IMR-90 (cell line): ENCODE data around the gene BCL2L1. TPM values are rescaled to one million over a fixed set of nuclear protein-coding genes. Genes with fewer than 3 reads are reported as not detected.
A peak's percentile ranks its signal among the peaks of the same experiment; 100 is the strongest.

Source experiments
- ATAC-seq: fragments of 200-7000 bp; cut with Tn5 transposase; 2 replicates; pipeline ENCODE4 v1.9.1; 2020; ENCODE audit warnings: low read depth, mild to moderate bottlenecking, moderate library complexity
- BruUV-seq: library from RNA; stranded (reverse); fragments of 400-500 nt; replicated peaks from 2 replicates; lab custom pipeline; 2021; lab: Mats Ljungman, UMichigan
- CTCF ChIA-PET: fragments of 300-600 bp; formaldehyde crosslinking; extraction: SDS; loops from one replicate; lab custom pipeline; 2021; ENCODE audit warnings: antibody characterized with exemption; lab: Yijun Ruan, JAX
- POLR2A ChIA-PET: fragments of 300-600 bp; sonication (Branson Sonifier 250); formaldehyde crosslinking; loops from one replicate; lab custom pipeline; 2022; ENCODE audit warnings: antibody characterized with exemption; ENCODE audit not compliant: unreplicated experiment; lab: Charles Lee
- DNase-seq: peaks from one replicate; pipeline ENCODE4 v3.0.0; 2013
- H2AFZ ChIP-seq: replicated peaks from 2 replicates; pipeline ENCODE3; 2013; ENCODE audit warnings: low read length, mild to moderate bottlenecking; ENCODE audit not compliant: poor library complexity
- H2AK5ac ChIP-seq: 2 replicates; pipeline ENCODE4 v1.6.1; 2013; ENCODE audit warnings: low read depth, low read length, inconsistent platforms
- H2AK9ac ChIP-seq: replicated peaks from 2 replicates; pipeline ENCODE3; 2013; ENCODE audit warnings: mild to moderate bottlenecking, low read depth, low read length, moderate library complexity; ENCODE audit not compliant: poor library complexity
- H2BK120ac ChIP-seq: 2 replicates; pipeline ENCODE4 v1.6.1; 2013; ENCODE audit warnings: low read depth, low read length, inconsistent platforms
- H2BK15ac ChIP-seq: 3 replicates; pipeline ENCODE4 v1.6.1; 2013; ENCODE audit warnings: low read depth, low read length, inconsistent platforms
- H2BK20ac ChIP-seq: 2 replicates; pipeline ENCODE4 v1.6.1; 2013; ENCODE audit warnings: low read depth, mild to moderate bottlenecking, inconsistent platforms, low read length, moderate library complexity
- H2BK5ac ChIP-seq: 2 replicates; pipeline ENCODE4 v1.6.1; 2013; ENCODE audit warnings: mild to moderate bottlenecking, low read depth, low read length, inconsistent platforms; ENCODE audit not compliant: poor library complexity, severe bottlenecking
- H3K14ac ChIP-seq: replicated peaks from 2 replicates; pipeline ENCODE4 v1.6.1; 2013; ENCODE audit warnings: low read depth, low read length, inconsistent platforms
- H3K18ac ChIP-seq: 2 replicates; pipeline ENCODE4 v1.6.1; 2013; ENCODE audit warnings: low read depth, low read length, control low read depth
- H3K23ac ChIP-seq: 2 replicates; pipeline ENCODE4 v1.6.1; 2013; ENCODE audit warnings: low read depth, low read length, inconsistent platforms
- H3K27ac ChIP-seq: 2 replicates; pipeline ENCODE4 v1.5.1; 2013; ENCODE audit warnings: mild to moderate bottlenecking, control low read depth, low read length; ENCODE audit not compliant: insufficient read depth
- H3K27me3 ChIP-seq: 2 replicates; pipeline ENCODE4 v1.6.1; 2013; ENCODE audit warnings: low read length; ENCODE audit not compliant: control insufficient read depth, insufficient read depth
- H3K36me3 ChIP-seq: 2 replicates; pipeline ENCODE4 v1.6.1; 2013; ENCODE audit warnings: low read length, mixed read lengths; ENCODE audit not compliant: control insufficient read depth, insufficient read depth
- H3K4ac ChIP-seq: 2 replicates; pipeline ENCODE4 v1.6.1; 2013; ENCODE audit warnings: low read depth, low read length, inconsistent platforms
- H3K4me1 ChIP-seq: 2 replicates; pipeline ENCODE4 v1.6.1; 2013; ENCODE audit warnings: low read length, mixed read lengths; ENCODE audit not compliant: control insufficient read depth, insufficient read depth
- H3K4me2 ChIP-seq: 2 replicates; pipeline ENCODE4 v1.6.1; 2013; ENCODE audit warnings: low read depth, mild to moderate bottlenecking, control low read depth, low read length, moderate library complexity
- H3K4me3 ChIP-seq: 2 replicates; pipeline ENCODE4 v1.5.1; 2013; ENCODE audit warnings: low read depth, mild to moderate bottlenecking, control low read depth, low read length, moderate library complexity; ENCODE audit not compliant: insufficient read depth
- H3K56ac ChIP-seq: 2 replicates; pipeline ENCODE4 v1.6.1; 2013; ENCODE audit warnings: low read length, inconsistent platforms; ENCODE audit not compliant: insufficient read depth; ENCODE audit errors: extremely low read depth
- H3K79me1 ChIP-seq, 2 experiments: 2 replicates each; pipeline ENCODE4 v1.6.1; 2013; ENCODE audit warnings: low read length in 2 of 2, inconsistent platforms in 1 of 2, low read depth in 1 of 2
- H3K9ac ChIP-seq: 2 replicates; pipeline ENCODE4 v1.6.1; 2013; ENCODE audit warnings: low read depth, low read length, control low read depth
- H3K9me1 ChIP-seq: 2 replicates; pipeline ENCODE4 v1.6.1; 2013; ENCODE audit warnings: low read length, inconsistent platforms; ENCODE audit not compliant: insufficient read depth
- H3K9me3 ChIP-seq: 2 replicates; pipeline ENCODE4 v1.6.1; 2013; ENCODE audit warnings: low read length; ENCODE audit not compliant: control insufficient read depth, insufficient read depth
- H4K20me1 ChIP-seq: 2 replicates; pipeline ENCODE4 v1.6.1; 2013; ENCODE audit warnings: low read length, inconsistent platforms; ENCODE audit not compliant: insufficient read depth
- H4K5ac ChIP-seq: 2 replicates; pipeline ENCODE4 v1.6.1; 2013; ENCODE audit warnings: mild to moderate bottlenecking, low read depth, low read length, control low read depth
- H4K8ac ChIP-seq, 2 experiments: 2 replicates each; pipeline ENCODE4 v1.6.1; 2013; ENCODE audit warnings: low read depth in 2 of 2, low read length in 2 of 2, control low read depth in 1 of 2, inconsistent platforms in 1 of 2
- H4K91ac ChIP-seq: 2 replicates; pipeline ENCODE4 v1.6.1; 2013; ENCODE audit warnings: low read depth, low read length, inconsistent platforms; ENCODE audit not compliant: insufficient read depth
- CHD1 ChIP-seq: IDR thresholded peaks from 2 replicates; pipeline ENCODE4 v1.6.1; 2012; ENCODE audit warnings: low read depth, low read length, improper control_type of control experiment
- CTCF ChIP-seq: conservative IDR thresholded peaks from 2 replicates; pipeline ENCODE4 v1.5.1; 2012; ENCODE audit warnings: mild to moderate bottlenecking, low read depth, low read length, improper control_type of control experiment
- ELK1 ChIP-seq: fragments of 150-350 bp; IDR thresholded peaks from 2 replicates; pipeline ENCODE4 v1.6.1; 2016; ENCODE audit warnings: low read depth, mild to moderate bottlenecking, low read length, moderate library complexity, borderline replicate concordance
- MAZ ChIP-seq: IDR thresholded peaks from 2 replicates; pipeline ENCODE4 v1.6.1; 2012; ENCODE audit warnings: low read depth, mild to moderate bottlenecking, low read length, improper control_type of control experiment, moderate library complexity, borderline replicate concordance
- MXI1 ChIP-seq: IDR thresholded peaks from 2 replicates; pipeline ENCODE4 v1.6.1; 2012; ENCODE audit warnings: low read depth, mild to moderate bottlenecking, low read length, moderate library complexity, borderline replicate concordance
- NFE2L2 ChIP-seq: fragments of 150-350 bp; IDR thresholded peaks from 2 replicates; pipeline ENCODE4 v1.6.1; 2016; ENCODE audit warnings: low read depth, mild to moderate bottlenecking, low read length
- RAD21 ChIP-seq: IDR thresholded peaks from 2 replicates; pipeline ENCODE4 v1.6.1; 2012; ENCODE audit warnings: low read length, improper control_type of control experiment
- RCOR1 ChIP-seq: IDR thresholded peaks from 2 replicates; pipeline ENCODE4 v1.6.1; 2012; ENCODE audit warnings: mild to moderate bottlenecking, low read length, improper control_type of control experiment; ENCODE audit not compliant: insufficient replicate concordance
- USF2 ChIP-seq: fragments of 150-350 bp; IDR thresholded peaks from 2 replicates; pipeline ENCODE4 v1.6.1; 2017; ENCODE audit warnings: mild to moderate bottlenecking, antibody characterized with exemption, low read length, low read depth
- WGBS, 2 experiments: methylation state at CpG; one replicate each; pipeline versions ENCODE4 v1.1.5 to v1.1.7; 2013; ENCODE audit warnings: missing lambda C conversion rate in 2 of 2; ENCODE audit not compliant: insufficient read length in 1 of 2; ENCODE audit errors: extremely low coverage in 2 of 2; 5-methylcytosine and 5-hydroxymethylcytosine counted together
- dilution Hi-C: fragments of 300-500 bp; cut with HindIII; formaldehyde crosslinking; loops from one replicate; pipeline ENCODE4 v1.14.3; 2018; ENCODE audit warnings: low sequenced_read_pairs; ENCODE audit not compliant: unreplicated experiment
- in situ Hi-C: fragments of 300-500 bp; cut with MboI; formaldehyde crosslinking; loops from 3 replicates; pipeline ENCODE4 v1.14.3; 2019; ENCODE audit warnings: low sequenced_read_pairs, inconsistent platforms, mixed read lengths
- intact Hi-C: fragments of 100-400 bp; cut with micrococcal nuclease; formaldehyde crosslinking; loops from 2 replicates; pipeline ENCODE4 v1.10.0; 2022
- polyA plus RNA-seq, 3 experiments: library from polyadenylated mRNA; depleted of rRNA; stranded (reverse); fragments of >200 nt; gene quantifications; 2 replicates each; pipeline ENCODE4 v1.2.3, GENCODE V29; 2012; ENCODE audit warnings: low replicate concordance in 1 of 3
- total RNA-seq: library from RNA; depleted of rRNA; stranded (reverse); fragments of >200 nt; gene quantifications from 2 replicates; pipeline ENCODE4 v1.2.3, GENCODE V29; 2012

The BCL2L1 gene
- total and polyA plus RNA-seq, 2 of the 4 experiments (the other 2 are of a cell fraction), result 40.2 to 41.9 TPM

GRCh38 chr20:31680286-31681127 is 42.2 kb downstream of the BCL2L1 start:
- dilution Hi-C loops, result no loop called here
- Histone ChIP-seq H4K5ac (no peak overlapping the region), H3K27ac (no peak overlapping the region), H4K20me1 (peaks cover 46% of the 10 kb centered on the region), H4K8ac (no peak overlapping the region), H3K56ac (no peak overlapping the region), H3K23ac (peak overlapping the region; percentile 55), H3K4me1 (peaks cover 28% of the 10 kb centered on the region), H2AK9ac (no peak overlapping the region), H2BK20ac (no peak overlapping the region), H3K36me3 (peaks cover 24% of the 10 kb centered on the region), H3K79me1 (peaks cover 56 to 89% of the 10 kb centered on the region in 2 experiments), H2BK120ac (0 out of 2 replicates have a peak overlapping the region, but pooled peaks have one; percentile 4), H3K9ac (no peak overlapping the region), H3K4ac (peak overlapping the region; percentile 15; the same call in 1 of the 2 replicates), H3K9me3 (no peaks in the 10 kb centered on the region), H4K91ac (peak overlapping the region; percentile 9; the same call in 1 of the 2 replicates), H3K4me2 (no peak overlapping the region), H3K18ac (no peak overlapping the region), H3K27me3 (no peaks in the 10 kb centered on the region), H2BK15ac (peak overlapping the region; percentile 52; the same call in 2 of the 3 replicates), H2AK5ac (peak overlapping the region; percentile 40; the same call in 1 of the 2 replicates), H2AFZ (no peak overlapping the region), H3K14ac (0 out of 2 replicates have a peak overlapping the region, but pooled peaks have one; percentile 29), H3K4me3 (no peak overlapping the region), H2BK5ac (no peak overlapping the region), H3K9me1 (peaks cover 47% of the 10 kb centered on the region)
- no peak for TF ChIP-seq MXI1
- TF ChIP-seq NFE2L2, result no peak
- no peak for TF ChIP-seq RAD21
- no peak for TF ChIP-seq USF2
- no peak for TF ChIP-seq CTCF
- TF ChIP-seq CHD1, result no peak
- no peak for TF ChIP-seq MAZ
- TF ChIP-seq RCOR1, result no peak
- no peak for TF ChIP-seq ELK1
- POLR2A ChIA-PET, result no interaction called here
- intact Hi-C loops, result no loop called here
- BruUV-seq, result no TSS peak
- CTCF ChIA-PET, result no interaction called here
- no peak for DNase-seq
- ATAC-seq, result no peak
- in situ Hi-C loops, result no loop called here
- WGBS, 2 experiments, result 97% methylated on average over 3 of the region's 7 CpGs; no CpG with 5 or more reads in 1 of the 2 experiments
